ENCODE results near the gene PMEPA1. TPM values are rescaled to one million over a fixed set of nuclear protein-coding genes. Genes with fewer than 3 reads are reported as not detected.

PMEPA1 gene
- total RNA-seq, 1 experiment from 2014 or later, result 163 TPM

- peaks cover 99% of the 10 kb centered on the region for H4K20me1 ChIP-seq (ENCODE audit: insufficient read depth)
- POLR2A ChIA-PET (ENCODE audit: unreplicated experiment), result no interaction called here
- CTCF ChIA-PET, result no interaction called here
Measured at GRCh38 chr20:57670288-57671071, 39.3 kb downstream of the PMEPA1 start.

DNA sequence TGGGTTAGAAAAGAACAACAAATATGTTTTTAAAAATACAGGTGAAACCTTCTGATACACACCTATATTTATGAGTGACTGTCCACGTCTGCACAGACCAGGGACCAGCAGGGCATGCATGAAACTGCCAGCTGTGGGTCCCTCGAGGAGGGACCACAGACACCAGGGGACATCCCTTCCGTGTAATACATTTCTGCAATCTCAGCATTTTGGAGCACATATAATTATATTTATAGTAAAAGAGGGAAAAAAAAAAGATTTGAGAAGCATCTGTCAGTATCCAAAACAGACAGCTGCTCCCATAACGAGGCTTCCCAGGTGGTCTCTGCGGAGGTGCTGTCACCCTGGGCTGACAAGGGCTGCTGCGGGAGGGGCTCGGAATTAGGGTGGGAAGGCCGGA, 40.2 kb downstream of the PMEPA1 start:
- H3K36me3 ChIP-seq (ENCODE audit: low read depth), result peaks cover 11% of the 10 kb centered on the region
- H2AFZ ChIP-seq, result no peak overlapping the region
- H3K9me2 ChIP-seq (ENCODE audit: insufficient read depth), result no peaks in the 10 kb centered on the region
- intact Hi-C loops (cut with micrococcal nuclease; ENCODE audit: unreplicated experiment), result no loop called here
- no peaks in the 10 kb centered on the region for H3K27me3 ChIP-seq (ENCODE audit: insufficient read depth, low read depth)
- peaks cover 99% of the 10 kb centered on the region for H3K79me2 ChIP-seq (ENCODE audit: low read depth)
- H3K9me3 ChIP-seq (ENCODE audit: insufficient read depth, low read depth), result no peaks in the 10 kb centered on the region
- CTCF ChIA-PET, result no interaction called here
- H3K4me1 ChIP-seq (replicated peaks; ENCODE audit: insufficient read depth), result 0 out of 2 replicates have a peak, but pooled peaks cover 5% of the 10 kb centered on the region
- TF ChIP-seq, protein P1, sequence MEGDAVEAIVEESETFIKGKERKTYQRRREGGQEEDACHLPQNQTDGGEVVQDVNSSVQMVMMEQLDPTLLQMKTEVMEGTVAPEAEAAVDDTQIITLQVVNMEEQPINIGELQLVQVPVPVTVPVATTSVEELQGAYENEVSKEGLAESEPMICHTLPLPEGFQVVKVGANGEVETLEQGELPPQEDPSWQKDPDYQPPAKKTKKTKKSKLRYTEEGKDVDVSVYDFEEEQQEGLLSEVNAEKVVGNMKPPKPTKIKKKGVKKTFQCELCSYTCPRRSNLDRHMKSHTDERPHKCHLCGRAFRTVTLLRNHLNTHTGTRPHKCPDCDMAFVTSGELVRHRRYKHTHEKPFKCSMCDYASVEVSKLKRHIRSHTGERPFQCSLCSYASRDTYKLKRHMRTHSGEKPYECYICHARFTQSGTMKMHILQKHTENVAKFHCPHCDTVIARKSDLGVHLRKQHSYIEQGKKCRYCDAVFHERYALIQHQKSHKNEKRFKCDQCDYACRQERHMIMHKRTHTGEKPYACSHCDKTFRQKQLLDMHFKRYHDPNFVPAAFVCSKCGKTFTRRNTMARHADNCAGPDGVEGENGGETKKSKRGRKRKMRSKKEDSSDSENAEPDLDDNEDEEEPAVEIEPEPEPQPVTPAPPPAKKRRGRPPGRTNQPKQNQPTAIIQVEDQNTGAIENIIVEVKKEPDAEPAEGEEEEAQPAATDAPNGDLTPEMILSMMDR (conservative IDR thresholded peaks at IDR 0.05), result no peak
- TF ChIP-seq EZH2 (IDR thresholded peaks at IDR 0.05; ENCODE audit: low read depth), result no peak
- BruUV-seq (replicated peaks), result no TSS peak
- no peak overlapping the region for H3K4me2 ChIP-seq
- peaks cover 30% of the 10 kb centered on the region; the same call in 1 of the 2 replicates for H3F3A ChIP-seq (ENCODE audit: insufficient read depth, low read depth)
- no peak for DNase-seq
- H3K27ac ChIP-seq, result no peak overlapping the region
- no peak overlapping the region for H3K4me3 ChIP-seq
- POLR2A ChIA-PET (ENCODE audit: unreplicated experiment), result no interaction called here
- peaks cover 99% of the 10 kb centered on the region for H4K20me1 ChIP-seq (ENCODE audit: insufficient read depth)

More at GRCh38 chr20:57670288-57671071, 39.3 kb downstream of the PMEPA1 start:
- Histone ChIP-seq H3F3A (ENCODE audit: insufficient read depth, low read depth) (peaks cover 29% of the 10 kb centered on the region; the same call in 1 of the 2 replicates), H3K36me3 (ENCODE audit: low read depth) (peaks cover 18% of the 10 kb centered on the region), H3K79me2 (ENCODE audit: low read depth) (peaks cover 99% of the 10 kb centered on the region), H3K4me2 (no peak overlapping the region), H3K27ac (no peak overlapping the region), H3K4me1 (replicated peaks; ENCODE audit: insufficient read depth) (0 out of 2 replicates have a peak, but pooled peaks cover 5% of the 10 kb centered on the region), H3K9me3 (ENCODE audit: insufficient read depth, low read depth) (no peaks in the 10 kb centered on the region), H2AFZ (no peak overlapping the region), H3K9me2 (ENCODE audit: insufficient read depth) (no peaks in the 10 kb centered on the region), H3K27me3 (ENCODE audit: insufficient read depth, low read depth) (no peaks in the 10 kb centered on the region), H3K4me3 (no peak overlapping the region)
- DNase-seq, result peak in 1 of 2 experiments; percentile 33
- TF ChIP-seq EZH2 (IDR thresholded peaks at IDR 0.05; ENCODE audit: low read depth), result no peak
- TF ChIP-seq, protein P1 (conservative IDR thresholded peaks at IDR 0.05), result no peak
- no TSS peak for BruUV-seq (replicated peaks)
- intact Hi-C loops (cut with micrococcal nuclease; ENCODE audit: unreplicated experiment), result no loop called here

DNA sequence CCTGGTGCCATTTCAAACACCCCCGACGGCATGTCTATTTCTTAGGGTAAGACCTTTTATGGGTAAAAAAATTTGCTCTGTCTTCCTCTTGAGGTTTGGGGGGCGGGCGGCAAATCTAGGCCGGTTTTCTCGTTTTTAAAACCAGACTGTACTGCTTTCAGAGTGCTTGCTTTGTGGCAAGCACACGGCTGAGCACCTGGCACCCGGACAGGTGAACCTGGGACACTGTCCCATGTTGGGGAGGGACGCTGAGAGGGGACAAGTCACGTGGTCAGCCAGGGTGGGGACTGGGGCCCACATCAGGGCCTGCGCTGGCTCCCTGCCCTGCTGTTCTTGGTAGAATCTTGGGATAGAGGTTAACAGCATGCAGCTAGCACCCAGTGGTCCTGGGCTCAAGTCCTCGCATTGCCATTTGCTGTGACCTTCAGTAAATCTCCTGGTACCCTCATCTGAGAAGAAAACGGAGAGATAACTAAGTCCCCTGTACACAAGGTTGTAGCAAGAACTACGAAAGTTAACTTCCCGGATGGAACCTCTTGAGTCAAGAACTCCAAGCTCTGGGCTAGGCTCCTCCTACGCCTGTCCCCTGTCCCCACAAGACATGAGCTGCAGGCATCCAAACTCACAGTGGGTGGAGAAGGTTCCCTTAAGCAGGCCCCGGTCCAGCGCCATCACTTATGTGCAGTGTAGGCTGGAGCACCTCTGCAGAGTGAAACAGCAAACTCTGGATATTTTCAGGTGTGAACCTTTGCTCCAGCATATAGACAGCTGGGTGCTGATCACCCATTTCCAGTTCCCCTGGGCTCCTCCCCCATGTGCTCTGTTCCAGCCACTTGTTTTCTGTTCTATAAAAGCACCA, 41.7 kb downstream of the PMEPA1 start:
- peaks cover 28% of the 10 kb centered on the region; the same call in 1 of the 2 replicates for H3F3A ChIP-seq (ENCODE audit: insufficient read depth, low read depth)
- CTCF ChIA-PET, result no interaction called here
- 0 out of 2 replicates have a peak, but pooled peaks cover 5% of the 10 kb centered on the region for H3K4me1 ChIP-seq (replicated peaks; ENCODE audit: insufficient read depth)
- H3K9me3 ChIP-seq (ENCODE audit: insufficient read depth, low read depth), result no peaks in the 10 kb centered on the region
- H3K27ac ChIP-seq, result no peak overlapping the region
- no peak overlapping the region for H3K4me2 ChIP-seq
- no peaks in the 10 kb centered on the region for H3K27me3 ChIP-seq (ENCODE audit: insufficient read depth, low read depth)
- DNase-seq, result no peak
- peaks cover 7% of the 10 kb centered on the region; the same call in 1 of the 2 replicates for H3K36me3 ChIP-seq (ENCODE audit: low read depth)
- H3K79me2 ChIP-seq (ENCODE audit: low read depth), result peaks cover 99% of the 10 kb centered on the region
- intact Hi-C loops (cut with micrococcal nuclease; ENCODE audit: unreplicated experiment), result no loop called here
- TF ChIP-seq, protein P1 (conservative IDR thresholded peaks at IDR 0.05), result no peak
- no peak for TF ChIP-seq EZH2 (IDR thresholded peaks at IDR 0.05; ENCODE audit: low read depth)
- H3K4me3 ChIP-seq, result no peak overlapping the region
- H4K20me1 ChIP-seq (ENCODE audit: insufficient read depth), result peaks cover 99% of the 10 kb centered on the region
- no peaks in the 10 kb centered on the region for H3K9me2 ChIP-seq (ENCODE audit: insufficient read depth)
- POLR2A ChIA-PET (ENCODE audit: unreplicated experiment), result no interaction called here
- BruUV-seq (replicated peaks), result no TSS peak
- H2AFZ ChIP-seq, result no peak overlapping the region
